Measurements from ENCODE around the gene PLEKHA6.

GRCh38 chr1:204262506-204263253 is 97.0 kb downstream of the PLEKHA6 start:
- TF ChIP-seq CTCF (IDR thresholded peaks at IDR 0.05) (no peak), POLR2A (IDR thresholded peaks at IDR 0.05) (no peak)

Data from right lobe of liver (tissue), 4 donors.